Caco-2 (cell line): ENCODE results near the gene HLCS. TPM values are rescaled to one million over a fixed set of nuclear protein-coding genes. Genes with fewer than 3 reads are reported as not detected.

Experiments
- BruUV-seq: library from RNA; stranded (reverse); fragments of 400-500 nt; replicated peaks from 2 replicates; lab custom pipeline; 2021; lab: Mats Ljungman, UMichigan
- CTCF ChIA-PET: fragments of 300-600 bp; sonication (Branson Sonifier 250); formaldehyde crosslinking; loops from one replicate; lab custom pipeline; 2022; ENCODE audit warnings: antibody characterized with exemption; lab: Charles Lee
- POLR2A ChIA-PET: fragments of 300-600 bp; sonication (Branson Sonifier 250); formaldehyde crosslinking; loops from one replicate; lab custom pipeline; 2022; ENCODE audit warnings: antibody characterized with exemption; lab: Charles Lee
- DNase-seq, 2 experiments: peaks; one replicate each; pipeline versions ENCODE4 v3.0.0 to v3.0.0-alpha.2; 2020 to 2022
- H3K27me3 ChIP-seq: replicated peaks from 2 replicates; pipeline ENCODE4 v1.6.0; 2011; ENCODE audit warnings: low read length; ENCODE audit not compliant: control insufficient read depth, insufficient read depth
- H3K36me3 ChIP-seq: 2 replicates; pipeline ENCODE4 v1.5.1; 2011; ENCODE audit warnings: low read length; ENCODE audit not compliant: control insufficient read depth, insufficient read depth
- H3K4me1 ChIP-seq: fragments of 250-450 bp; sonication (Bioruptor Pico); 2 replicates; pipeline ENCODE4 v1.5.1; 2020; ENCODE audit warnings: mild to moderate bottlenecking
- H3K4me3 ChIP-seq: 2 replicates; pipeline ENCODE4 v1.5.1; 2011; ENCODE audit warnings: low read depth, mild to moderate bottlenecking, control low read depth, low read length
- H3K9me3 ChIP-seq: fragments of 250-450 bp; sonication (Bioruptor Pico); 2 replicates; pipeline ENCODE4 v1.5.1; 2020; ENCODE audit warnings: mild to moderate bottlenecking, moderate library complexity
- H3K27ac Mint-ChIP-seq: one replicate; pipeline ENCODE4 v1.8.0; 2022; ENCODE audit warnings: mixed read lengths; ENCODE audit not compliant: unreplicated experiment
- H3K27me3 Mint-ChIP-seq: one replicate; pipeline ENCODE4 v1.8.0; 2022; ENCODE audit warnings: mixed read lengths; ENCODE audit not compliant: insufficient read depth, unreplicated experiment
- H3K36me3 Mint-ChIP-seq: one replicate; pipeline ENCODE4 v1.8.0; 2022; ENCODE audit warnings: mild to moderate bottlenecking, mixed read lengths; ENCODE audit not compliant: insufficient read depth, unreplicated experiment
- H3K4me1 Mint-ChIP-seq: one replicate; pipeline ENCODE4 v1.8.0; 2022; ENCODE audit warnings: low read depth, mixed read lengths; ENCODE audit not compliant: unreplicated experiment
- H3K4me3 Mint-ChIP-seq: one replicate; pipeline ENCODE4 v1.8.0; 2022; ENCODE audit warnings: mild to moderate bottlenecking, moderate library complexity, mixed read lengths; ENCODE audit not compliant: unreplicated experiment
- H3K9me3 Mint-ChIP-seq: one replicate; pipeline ENCODE4 v1.8.0; 2022; ENCODE audit warnings: mixed read lengths; ENCODE audit not compliant: unreplicated experiment
- CTCF ChIP-seq, 2 experiments: fragments of 200-600 bp in 1 of 2; IDR thresholded peaks; 1 replicate in 1 of 2; 2 replicates in 1 of 2; pipeline versions ENCODE4 v1.5.1 to v1.8.0; 2011 to 2022; ENCODE audit warnings: antibody characterized with exemption in 1 of 2, control low read depth in 1 of 2, inconsistent platforms in 1 of 2, low read depth in 1 of 2, low read length in 1 of 2, mild to moderate bottlenecking in 1 of 2, moderate library complexity in 1 of 2; ENCODE audit not compliant: insufficient read depth in 1 of 2, severe bottlenecking in 1 of 2, unreplicated experiment in 1 of 2
- intact Hi-C: fragments of 100-400 bp; cut with micrococcal nuclease; formaldehyde crosslinking; loops from one replicate; pipeline ENCODE4 v1.10.0; 2022; ENCODE audit not compliant: unreplicated experiment
- total RNA-seq: library from RNA; stranded (reverse); gene quantifications from 2 replicates; pipeline ENCODE4 v1.2.3, GENCODE V29; 2022

The HLCS gene
- total RNA-seq, 1 experiment from 2014 or later = 26.2 TPM

DNA sequence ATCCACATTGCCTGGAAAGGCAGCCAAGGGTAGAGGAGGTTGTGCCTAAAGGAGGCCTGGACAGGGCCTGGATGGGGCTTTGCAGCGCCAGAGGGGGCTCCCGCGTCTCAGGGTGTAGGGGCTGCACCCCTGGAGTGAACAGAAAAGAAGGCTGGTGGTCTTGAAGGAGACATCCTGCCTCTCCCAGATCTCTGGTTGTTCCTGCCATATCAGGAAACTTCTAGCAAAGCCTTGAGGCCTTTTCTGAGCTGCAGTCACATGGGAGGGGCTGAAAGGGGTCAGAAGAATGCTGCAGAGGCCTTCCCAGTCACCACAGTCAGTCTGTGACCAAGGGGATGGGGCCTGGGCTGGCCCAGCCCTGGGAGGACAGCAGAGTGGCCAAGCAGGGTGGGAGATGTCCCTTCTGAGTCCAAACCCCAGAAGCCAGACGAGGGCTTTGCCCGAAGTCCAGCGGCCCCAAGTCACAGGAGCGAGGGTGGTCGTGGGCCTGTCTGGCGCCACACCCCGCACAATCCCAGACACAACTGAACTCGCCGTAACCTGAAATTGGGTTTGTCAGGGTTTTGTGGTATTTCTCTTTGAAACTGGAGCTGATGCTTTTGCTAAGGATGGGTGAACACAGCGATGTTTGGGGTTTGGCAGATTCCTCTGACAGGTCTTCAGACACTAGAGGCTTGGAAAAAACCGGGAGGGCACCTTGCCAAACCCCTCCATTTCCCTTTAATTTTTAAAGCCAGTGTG, 237.9 kb downstream of the HLCS start:
- no peaks in the 10 kb centered on the region for H3K27me3 ChIP-seq
- H3K4me3 Mint-ChIP-seq = no peak overlapping the region
- BruUV-seq = no TSS peak
- peaks cover 10% of the 10 kb centered on the region; the same call in 1 of the 2 replicates for H3K4me1 ChIP-seq
- H3K27me3 Mint-ChIP-seq = no peaks in the 10 kb centered on the region
- POLR2A ChIA-PET = no interaction called here
- intact Hi-C loops = no loop called here
- CTCF ChIA-PET = no interaction called here
- no peaks in the 10 kb centered on the region for H3K9me3 Mint-ChIP-seq
- peaks cover 7% of the 10 kb centered on the region for H3K36me3 Mint-ChIP-seq
- H3K36me3 ChIP-seq = no peaks in the 10 kb centered on the region; the same call in none of the 2 replicates
- H3K4me1 Mint-ChIP-seq = peaks cover 11% of the 10 kb centered on the region
- peak in 1 of 2 experiments; percentile 13 for DNase-seq
- no peak for TF ChIP-seq CTCF (IDR thresholded peaks at IDR 0.05; ENCODE audit: insufficient read depth in 1 of 2, low read depth in 1 of 2, low read length in 1 of 2, severe bottlenecking in 1 of 2, unreplicated experiment in 1 of 2)
- no peak overlapping the region for H3K4me3 ChIP-seq
- no peaks in the 10 kb centered on the region for H3K9me3 ChIP-seq
- H3K27ac Mint-ChIP-seq = no peak overlapping the region

- no peak overlapping the region for H3K4me3 Mint-ChIP-seq
- no TSS peak for BruUV-seq
- ChIA-PET CTCF (no interaction called here), POLR2A (no interaction called here)
- H3K27me3 Mint-ChIP-seq = no peaks in the 10 kb centered on the region
- Histone ChIP-seq H3K4me3 (no peak overlapping the region), H3K4me1 (peaks cover 10% of the 10 kb centered on the region; the same call in 1 of the 2 replicates), H3K36me3 (no peaks in the 10 kb centered on the region; the same call in none of the 2 replicates), H3K27me3 (no peaks in the 10 kb centered on the region), H3K9me3 (no peaks in the 10 kb centered on the region)
- H3K9me3 Mint-ChIP-seq = no peaks in the 10 kb centered on the region
- intact Hi-C loops = no loop called here
- peak in 1 of 2 experiments; percentile 14 for DNase-seq
- TF ChIP-seq CTCF (IDR thresholded peaks at IDR 0.05; ENCODE audit: insufficient read depth in 1 of 2, low read depth in 1 of 2, low read length in 1 of 2, severe bottlenecking in 1 of 2, unreplicated experiment in 1 of 2) = no peak
- H3K27ac Mint-ChIP-seq = no peak overlapping the region
- H3K36me3 Mint-ChIP-seq = peaks cover 9% of the 10 kb centered on the region
- H3K4me1 Mint-ChIP-seq = peaks cover 11% of the 10 kb centered on the region
These were observed 238.6 kb downstream of the HLCS start for GRCh38 chr21:36727866-36728265.

DNA sequence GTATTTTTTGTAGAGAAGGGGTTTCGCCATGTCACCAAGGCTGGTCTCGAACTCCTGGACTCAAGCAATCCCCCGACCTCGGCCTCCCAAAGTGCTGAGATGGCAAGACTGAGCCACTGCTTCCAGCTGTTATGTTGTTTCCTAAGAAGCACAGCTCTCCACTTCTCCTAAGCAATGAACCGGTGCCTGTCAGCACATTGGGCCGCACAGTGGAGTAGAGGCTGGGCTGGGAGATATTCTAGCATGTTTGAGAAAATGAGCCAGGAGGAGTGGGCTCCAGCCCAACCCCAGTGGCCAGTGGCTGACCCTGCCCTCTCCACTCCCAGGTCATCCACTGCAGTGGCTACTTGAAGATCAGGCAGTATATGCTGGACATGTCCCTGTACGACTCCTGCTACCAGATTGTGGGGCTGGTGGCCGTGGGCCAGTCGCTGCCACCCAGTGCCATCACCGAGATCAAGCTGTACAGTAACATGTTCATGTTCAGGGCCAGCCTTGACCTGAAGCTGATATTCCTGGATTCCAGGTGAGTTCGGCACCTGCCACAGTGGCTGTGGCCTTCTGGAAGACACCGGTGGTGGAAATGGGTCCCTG, 240.6 kb downstream of the HLCS start:
- Mint-ChIP-seq H3K4me3 (no peak overlapping the region), H3K27me3 (no peaks in the 10 kb centered on the region), H3K9me3 (no peaks in the 10 kb centered on the region), H3K4me1 (peaks cover 10% of the 10 kb centered on the region), H3K27ac (no peak overlapping the region), H3K36me3 (peaks cover 9% of the 10 kb centered on the region)
- Histone ChIP-seq H3K4me3 (no peak overlapping the region), H3K4me1 (peaks cover 9% of the 10 kb centered on the region; the same call in 1 of the 2 replicates), H3K36me3 (no peaks in the 10 kb centered on the region; the same call in 1 of the 2 replicates), H3K9me3 (no peaks in the 10 kb centered on the region), H3K27me3 (no peaks in the 10 kb centered on the region)
- no peak for TF ChIP-seq CTCF (IDR thresholded peaks at IDR 0.05; ENCODE audit: insufficient read depth in 1 of 2, low read depth in 1 of 2, low read length in 1 of 2, severe bottlenecking in 1 of 2, unreplicated experiment in 1 of 2)
- DNase-seq = peak in 1 of 2 experiments; percentile 11
- CTCF ChIA-PET = no interaction called here
- POLR2A ChIA-PET = no interaction called here
- intact Hi-C loops = no loop called here
- no TSS peak for BruUV-seq
